ENCODE measurements around the gene RIMBP3C. TPM values are rescaled to one million over a fixed set of nuclear protein-coding genes. Genes with fewer than 3 reads are reported as not detected.
A peak's percentile ranks its signal among the peaks of the same experiment; 100 is the strongest.
"Not testable (repeated sequence)": the region's sequence is repeated elsewhere in the genome, so short reads cannot be mapped to it uniquely, and the experiment has no call there.

Gene RIMBP3C
- total and polyA plus RNA-seq, 3 experiments from 2014 or later, result 0.33 to 0.44 (median 0.37) TPM

DNA sequence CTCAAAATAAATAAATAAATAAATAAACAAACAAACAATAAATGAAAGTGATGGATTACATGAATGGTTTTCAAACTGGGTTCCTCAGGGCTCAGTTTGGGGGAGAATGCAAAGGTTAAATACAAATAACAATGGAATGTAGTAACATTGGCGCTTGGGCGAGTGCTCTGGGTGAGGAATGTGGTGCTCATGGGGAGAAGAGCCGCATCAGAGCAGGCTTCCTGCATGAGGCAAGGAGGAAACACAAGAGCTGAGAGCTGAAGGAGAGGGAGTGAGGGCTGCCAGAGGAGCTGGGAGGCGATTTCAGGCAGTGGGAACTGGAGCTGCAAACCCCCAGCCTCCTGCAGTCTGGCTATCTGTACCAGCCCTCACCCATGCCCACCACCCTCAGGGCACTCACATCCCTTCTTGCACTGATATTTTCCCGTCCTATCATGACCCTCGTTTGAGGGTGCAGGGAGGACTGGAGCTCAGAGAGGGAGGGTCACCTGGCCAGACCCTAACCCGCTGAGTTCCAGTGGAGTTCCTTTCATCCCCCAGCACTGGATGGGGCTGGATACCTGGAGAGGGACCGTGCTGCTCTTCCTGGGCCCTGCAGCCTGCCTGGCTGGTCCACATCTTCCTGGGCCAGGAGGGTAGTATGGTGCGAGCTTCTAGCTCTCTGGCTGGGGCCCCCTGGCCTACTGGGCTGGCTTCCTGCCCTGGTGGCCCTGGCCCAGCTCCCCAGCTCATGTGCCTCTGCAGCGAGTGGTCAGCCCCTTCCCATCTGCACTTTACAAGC is 8.3 kb upstream of the RIMBP3C start:
- H3K4me1 Mint-ChIP-seq; H3K36me3 Mint-ChIP-seq; H3K27me3 Mint-ChIP-seq; H3K9me3 ChIP-seq (ENCODE audit: low read length); H3K9me3 Mint-ChIP-seq; H3K27ac ChIP-seq (ENCODE audit: low read depth, low read length); POLR2A ChIA-PET; CTCF ChIA-PET; H3K36me3 ChIP-seq (ENCODE audit: insufficient read depth, low read length); H3K27ac Mint-ChIP-seq; H3K4me3 ChIP-seq (ENCODE audit: low read length); H3K4me1 ChIP-seq (ENCODE audit: insufficient read depth, low read length); H3K27me3 ChIP-seq (ENCODE audit: insufficient read depth, low read length, poor library complexity, severe bottlenecking); H3K4me3 Mint-ChIP-seq: not testable (repeated sequence)
- peak in 1 of 5 donors; percentile 34 for DNase-seq

DNA sequence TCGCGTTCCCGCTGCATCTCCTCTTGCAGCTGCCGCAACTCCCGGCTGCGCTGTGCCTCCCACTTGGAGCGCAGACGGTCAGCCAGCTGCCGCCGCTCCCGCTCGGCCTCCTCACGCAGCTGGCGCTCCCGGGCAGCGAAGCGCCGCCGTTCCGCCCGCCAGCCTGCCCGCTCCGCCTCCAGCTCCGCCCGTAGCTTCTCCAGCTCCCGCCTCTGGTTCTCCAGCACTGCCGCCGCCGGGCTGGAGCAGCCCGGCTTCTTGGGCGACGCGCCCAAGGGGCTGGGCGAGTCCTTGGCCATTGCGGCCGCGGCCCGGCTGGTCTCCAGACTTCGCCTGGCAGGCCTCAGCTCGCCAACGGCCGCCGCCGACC is 598 bp downstream of the RIMBP3C start:
- H3K27ac Mint-ChIP-seq; H3K27ac ChIP-seq (ENCODE audit: low read depth, low read length); DNase-seq; H3K36me3 Mint-ChIP-seq; H3K27me3 Mint-ChIP-seq; CTCF ChIA-PET; H3K9me3 Mint-ChIP-seq; H3K4me1 ChIP-seq (ENCODE audit: insufficient read depth, low read length); H3K36me3 ChIP-seq (ENCODE audit: insufficient read depth, low read length); H3K27me3 ChIP-seq (ENCODE audit: insufficient read depth, low read length, poor library complexity, severe bottlenecking); H3K9me3 ChIP-seq (ENCODE audit: low read length); POLR2A ChIA-PET; H3K4me3 Mint-ChIP-seq; H3K4me1 Mint-ChIP-seq; H3K4me3 ChIP-seq (ENCODE audit: low read length): not testable (repeated sequence)

DNA sequence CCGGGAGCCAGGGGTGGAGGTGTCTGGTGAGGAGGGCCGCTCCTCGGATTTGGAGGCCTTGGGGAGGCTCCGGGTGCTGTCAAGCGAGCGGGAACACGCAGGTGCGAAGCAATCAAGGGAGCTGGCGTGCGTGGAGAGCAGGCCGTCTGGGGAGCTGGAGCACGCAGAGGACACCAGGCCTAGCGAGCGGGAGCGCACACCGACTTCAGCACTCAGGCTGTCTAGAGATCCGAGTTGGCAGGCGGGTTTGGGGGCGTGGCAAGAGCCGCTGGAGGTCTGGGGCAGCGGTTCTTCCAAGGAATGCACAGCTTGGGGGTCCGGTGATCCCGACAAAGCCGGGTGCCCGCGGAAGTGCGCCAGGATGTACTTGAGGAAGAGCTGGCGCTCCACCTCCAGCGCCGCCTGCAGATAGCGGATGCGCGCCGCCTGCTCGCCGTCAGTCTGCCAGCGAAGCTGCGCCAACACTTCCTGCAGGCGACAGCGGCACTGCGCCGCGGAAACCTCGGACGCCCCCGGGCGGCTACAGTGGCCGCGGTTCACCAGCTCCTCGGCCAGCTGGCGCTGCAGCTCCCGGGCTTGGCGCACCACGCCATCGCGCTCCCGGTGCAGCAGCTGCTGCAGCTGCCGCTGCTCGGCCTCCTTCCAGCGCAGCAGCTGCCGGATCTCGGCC is 1.1 kb downstream of the RIMBP3C start:
- CTCF ChIA-PET; H3K9me3 ChIP-seq (ENCODE audit: low read length); H3K4me3 Mint-ChIP-seq; H3K27me3 ChIP-seq (ENCODE audit: insufficient read depth, low read length, poor library complexity, severe bottlenecking); H3K27me3 Mint-ChIP-seq; H3K36me3 Mint-ChIP-seq; H3K4me1 ChIP-seq (ENCODE audit: insufficient read depth, low read length); H3K9me3 Mint-ChIP-seq; DNase-seq; H3K27ac ChIP-seq (ENCODE audit: low read depth, low read length); H3K36me3 ChIP-seq (ENCODE audit: insufficient read depth, low read length); H3K27ac Mint-ChIP-seq; POLR2A ChIA-PET; H3K4me1 Mint-ChIP-seq; H3K4me3 ChIP-seq (ENCODE audit: low read length): not testable (repeated sequence)

DNA sequence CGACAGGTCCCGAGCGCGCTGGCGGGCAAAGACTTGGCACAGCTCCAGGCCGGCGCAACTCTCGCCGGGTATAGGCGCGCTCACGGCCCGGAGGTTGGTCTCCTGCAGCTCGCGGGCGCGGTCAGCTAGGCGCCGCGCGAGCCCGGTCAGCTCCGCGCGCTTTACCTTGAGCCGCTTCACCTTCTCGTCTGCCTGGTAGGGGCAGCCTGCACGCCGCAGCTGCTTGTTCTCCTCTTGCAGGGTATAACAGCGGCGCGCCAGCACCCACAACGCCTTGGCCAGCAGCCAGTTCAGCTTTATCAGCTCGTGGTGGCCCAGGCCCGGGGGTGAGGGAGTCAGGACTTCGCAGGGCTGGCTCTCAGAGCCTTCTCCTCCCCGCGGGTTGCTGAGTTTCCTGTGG is 1.7 kb downstream of the RIMBP3C start:
- CTCF ChIA-PET; H3K4me1 ChIP-seq (ENCODE audit: insufficient read depth, low read length); H3K27me3 ChIP-seq (ENCODE audit: insufficient read depth, low read length, poor library complexity, severe bottlenecking); H3K27me3 Mint-ChIP-seq; H3K4me3 ChIP-seq (ENCODE audit: low read length); H3K9me3 Mint-ChIP-seq; H3K36me3 Mint-ChIP-seq; H3K9me3 ChIP-seq (ENCODE audit: low read length); H3K27ac Mint-ChIP-seq; DNase-seq; H3K4me3 Mint-ChIP-seq; H3K27ac ChIP-seq (ENCODE audit: low read depth, low read length); H3K4me1 Mint-ChIP-seq; H3K36me3 ChIP-seq (ENCODE audit: insufficient read depth, low read length); POLR2A ChIA-PET: not testable (repeated sequence)

DNA sequence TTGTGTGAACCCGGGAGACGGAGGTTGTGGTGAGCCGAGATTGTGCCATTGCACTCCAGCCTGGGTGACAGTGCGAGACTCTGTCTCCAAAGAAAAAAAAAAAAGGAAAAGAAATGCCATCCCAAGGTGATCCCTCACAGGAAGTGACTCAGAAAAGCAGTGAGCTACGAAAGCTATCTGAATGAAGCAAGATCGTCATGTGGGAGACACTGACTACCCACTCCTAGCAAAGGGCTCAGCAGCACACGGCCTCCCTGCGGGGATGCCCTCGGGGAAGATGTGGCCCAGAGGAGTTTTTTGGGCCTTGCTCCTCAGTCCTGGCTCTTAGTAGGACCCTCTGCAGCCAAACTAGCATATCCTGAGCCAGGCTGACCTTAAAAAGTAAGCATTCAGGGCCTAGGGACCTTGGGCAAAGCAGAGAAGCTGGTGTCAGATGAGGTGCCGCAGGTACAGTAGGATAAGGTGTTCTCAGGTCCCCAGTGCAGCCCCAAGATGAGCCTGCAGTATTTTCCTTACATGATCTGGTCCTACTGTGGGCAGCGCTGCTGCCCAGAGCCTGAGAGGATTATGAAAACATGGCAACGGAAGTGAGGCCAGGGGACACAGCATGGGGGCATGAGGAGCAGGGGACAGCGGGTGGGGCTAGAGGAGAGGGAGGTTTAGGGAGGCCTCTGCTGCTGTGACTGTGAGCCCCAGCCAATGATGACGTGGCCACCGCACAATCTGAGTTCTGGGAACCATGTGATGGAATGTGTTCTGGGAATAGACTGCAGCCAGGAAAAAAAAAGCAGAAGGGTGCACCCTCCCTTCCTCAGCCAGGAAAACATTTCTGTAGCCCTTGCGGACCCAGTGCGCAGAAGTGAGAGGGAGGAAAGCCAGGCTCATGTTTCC is 6.6 kb downstream of the RIMBP3C start:
- H3K27ac Mint-ChIP-seq; CTCF ChIA-PET; H3K4me3 ChIP-seq (ENCODE audit: low read length); POLR2A ChIA-PET; H3K4me1 ChIP-seq (ENCODE audit: insufficient read depth, low read length); H3K4me1 Mint-ChIP-seq; H3K9me3 Mint-ChIP-seq; H3K27me3 Mint-ChIP-seq; H3K36me3 ChIP-seq (ENCODE audit: insufficient read depth, low read length); H3K4me3 Mint-ChIP-seq; H3K27me3 ChIP-seq (ENCODE audit: insufficient read depth, low read length, poor library complexity, severe bottlenecking); H3K27ac ChIP-seq (ENCODE audit: low read depth, low read length); H3K9me3 ChIP-seq (ENCODE audit: low read length); DNase-seq; H3K36me3 Mint-ChIP-seq: not testable (repeated sequence)

DNA sequence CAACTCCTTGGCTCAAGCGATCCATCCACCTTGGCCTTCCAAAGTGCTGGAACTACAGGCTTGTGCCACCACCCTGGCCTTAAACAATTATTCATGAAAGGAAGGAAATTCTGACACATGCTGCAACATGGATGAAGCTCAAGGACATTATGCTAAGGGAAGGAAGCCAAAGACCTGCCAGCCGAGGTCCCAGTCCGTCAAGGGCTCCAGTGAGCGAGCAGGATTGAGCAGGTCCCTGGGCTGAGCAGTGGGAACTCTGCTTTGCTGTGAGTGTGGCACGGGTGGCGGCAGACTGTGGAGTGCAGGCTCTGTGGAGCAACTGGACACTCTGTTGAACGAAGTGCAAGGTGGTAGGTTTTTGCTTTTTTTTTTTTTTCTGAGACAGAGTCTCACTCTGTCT is 11.4 kb downstream of the RIMBP3C start:
- H3K4me3 Mint-ChIP-seq; DNase-seq; CTCF ChIA-PET; H3K36me3 ChIP-seq (ENCODE audit: insufficient read depth, low read length); H3K4me1 ChIP-seq (ENCODE audit: insufficient read depth, low read length); H3K27ac Mint-ChIP-seq; POLR2A ChIA-PET; H3K36me3 Mint-ChIP-seq; H3K27me3 ChIP-seq (ENCODE audit: insufficient read depth, low read length, poor library complexity, severe bottlenecking); H3K9me3 ChIP-seq (ENCODE audit: low read length); H3K4me3 ChIP-seq (ENCODE audit: low read length); H3K27ac ChIP-seq (ENCODE audit: low read depth, low read length); H3K9me3 Mint-ChIP-seq; H3K4me1 Mint-ChIP-seq; H3K27me3 Mint-ChIP-seq: not testable (repeated sequence)

DNA sequence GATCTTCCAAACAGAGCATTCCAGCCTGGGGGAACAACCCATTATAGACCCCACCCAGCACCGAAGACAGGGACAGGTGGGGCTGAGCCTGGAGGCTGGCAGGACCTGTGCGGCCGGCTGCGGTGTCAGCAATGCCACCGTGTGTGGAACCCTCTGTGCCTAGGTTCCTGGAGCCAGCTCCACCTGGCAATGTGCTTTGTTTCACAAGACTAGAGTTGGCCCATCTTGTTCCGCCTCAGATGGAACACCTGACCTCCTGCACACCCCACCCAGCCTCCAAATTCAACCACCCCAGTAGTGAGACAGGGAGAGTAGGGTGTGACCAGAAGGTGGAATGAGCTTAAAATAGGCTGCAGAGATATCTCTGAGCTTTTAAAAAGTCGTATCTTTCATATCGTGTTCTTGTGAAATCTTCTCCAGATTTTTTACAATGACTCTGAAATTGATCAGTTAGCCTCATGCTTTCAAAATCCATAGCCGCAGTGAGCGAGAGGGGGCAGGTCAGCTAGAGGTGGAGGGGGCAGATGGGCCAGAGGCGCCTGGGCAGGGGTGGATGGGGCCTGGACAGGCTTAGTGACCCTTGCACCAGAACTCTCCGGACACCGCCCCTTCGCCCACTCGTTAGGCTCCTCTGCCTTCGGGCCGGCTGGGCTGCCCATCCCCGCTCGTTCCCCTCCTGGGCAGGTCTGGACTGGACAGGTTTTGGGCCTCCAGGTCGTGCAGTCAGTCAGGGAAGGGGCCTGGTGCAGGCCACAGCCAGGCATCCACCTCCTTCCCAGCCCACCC is 18.2 kb downstream of the RIMBP3C start:
- H3K36me3 ChIP-seq (ENCODE audit: insufficient read depth, low read length); H3K27me3 Mint-ChIP-seq; H3K4me1 Mint-ChIP-seq; H3K4me3 Mint-ChIP-seq; H3K4me3 ChIP-seq (ENCODE audit: low read length); CTCF ChIA-PET; H3K27me3 ChIP-seq (ENCODE audit: insufficient read depth, low read length, poor library complexity, severe bottlenecking); H3K27ac ChIP-seq (ENCODE audit: low read depth, low read length); H3K36me3 Mint-ChIP-seq; H3K9me3 Mint-ChIP-seq; DNase-seq; H3K9me3 ChIP-seq (ENCODE audit: low read length); POLR2A ChIA-PET; H3K4me1 ChIP-seq (ENCODE audit: insufficient read depth, low read length); H3K27ac Mint-ChIP-seq: not testable (repeated sequence)

DNA sequence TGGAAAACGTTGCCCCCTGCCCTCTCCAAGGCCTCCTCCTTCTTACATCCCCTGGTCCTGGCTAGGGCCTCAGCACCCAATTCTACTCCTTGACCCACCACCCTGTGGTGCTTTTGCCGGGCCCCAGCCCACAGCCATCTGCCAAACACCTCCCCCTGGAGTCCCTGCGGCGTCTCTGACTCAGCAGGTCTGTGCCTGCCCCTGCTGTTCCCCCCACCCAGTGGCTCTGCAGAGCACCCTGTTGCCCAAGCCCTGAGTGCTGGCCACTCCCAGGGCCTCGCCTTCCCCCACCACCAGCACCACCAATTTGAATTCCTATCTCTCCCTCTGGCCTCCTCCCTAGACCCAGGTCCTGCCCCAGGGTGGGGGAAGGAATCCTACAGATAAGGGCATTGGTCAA is 19.7 kb downstream of the RIMBP3C start:
- POLR2A ChIA-PET; H3K4me1 ChIP-seq (ENCODE audit: insufficient read depth, low read length); H3K27me3 Mint-ChIP-seq; H3K9me3 ChIP-seq (ENCODE audit: low read length); H3K36me3 Mint-ChIP-seq; DNase-seq; H3K27ac ChIP-seq (ENCODE audit: low read depth, low read length); H3K9me3 Mint-ChIP-seq; H3K4me3 Mint-ChIP-seq; H3K27ac Mint-ChIP-seq; H3K4me1 Mint-ChIP-seq; CTCF ChIA-PET; H3K27me3 ChIP-seq (ENCODE audit: insufficient read depth, low read length, poor library complexity, severe bottlenecking); H3K4me3 ChIP-seq (ENCODE audit: low read length); H3K36me3 ChIP-seq (ENCODE audit: insufficient read depth, low read length): not testable (repeated sequence)

Data from CD8-positive, alpha-beta memory T cell (primary cell).